Stimulated activated CD4-positive, alpha-beta T cell treated with anti-CD3 and anti-CD28 coated beads, TNF-alpha, amount 100 ng/mL, for 4 hours (primary cell): Measurements from ENCODE around the gene UACA.
"Not testable (repeated sequence)": the region's sequence is repeated elsewhere in the genome, so short reads cannot be mapped to it uniquely, and the experiment has no call there.

Source experiments
- DNase-seq, 3 experiments: peaks; one replicate each; pipeline ENCODE4 v3.0.0-alpha.2; 2020; ENCODE audit warnings: low read depth in 3 of 3

Gene UACA

GRCh38 chr15:70663069-70663468 is 100.3 kb downstream of the UACA start:
- not testable (repeated sequence) for DNase-seq

- DNase-seq: no peak
Observed at GRCh38 chr15:70659662-70660061, 103.7 kb downstream of the UACA start.

GRCh38 chr15:70658641-70659040 is 104.7 kb downstream of the UACA start:
- no peak for DNase-seq

GRCh38 chr15:70653426-70653825 is 109.9 kb downstream of the UACA start:
- no peak for DNase-seq

GRCh38 chr15:70652341-70652740 is 111.0 kb downstream of the UACA start:
- DNase-seq: no peak

- DNase-seq: no peak
Observed at GRCh38 chr15:70651303-70651845, 112.0 kb downstream of the UACA start.

GRCh38 chr15:70650567-70651302 is 112.6 kb downstream of the UACA start:
- no peak for DNase-seq

GRCh38 chr15:70647396-70647795 is 116.0 kb downstream of the UACA start:
- DNase-seq: no peak

GRCh38 chr15:70646169-70646568 is 117.2 kb downstream of the UACA start:
- no peak for DNase-seq

GRCh38 chr15:70643783-70644125 is 119.6 kb downstream of the UACA start:
- no peak for DNase-seq

GRCh38 chr15:70643106-70643782 is 120.1 kb downstream of the UACA start:
- DNase-seq: no peak

- DNase-seq: no peak
Observed at GRCh38 chr15:70636540-70637165, 126.7 kb downstream of the UACA start.

GRCh38 chr15:70635895-70636294 is 127.5 kb downstream of the UACA start:
- no peak for DNase-seq

GRCh38 chr15:70633991-70634390 is 129.4 kb downstream of the UACA start:
- DNase-seq: no peak

- DNase-seq: no peak
Observed at GRCh38 chr15:70633103-70633831, 130.1 kb downstream of the UACA start.

- no peak for DNase-seq
Observed at GRCh38 chr15:70632491-70633102, 130.8 kb downstream of the UACA start.

- no peak for DNase-seq
Observed at GRCh38 chr15:70632079-70632478, 131.3 kb downstream of the UACA start.

GRCh38 chr15:70629735-70630273 is 133.6 kb downstream of the UACA start:
- no peak for DNase-seq

- no peak for DNase-seq
Observed at GRCh38 chr15:70628549-70628896, 134.8 kb downstream of the UACA start.

GRCh38 chr15:70627734-70628548 is 135.4 kb downstream of the UACA start:
- DNase-seq: no peak

- no peak for DNase-seq
Observed at GRCh38 chr15:70627322-70627721, 136.0 kb downstream of the UACA start.
